Renal pelvis (tissue), 4 donors: ENCODE measurements around the gene ST3GAL6. TPM values are rescaled to one million over a fixed set of nuclear protein-coding genes. Genes with fewer than 3 reads are reported as not detected.

Experiments used
- DNase-seq: peaks from one replicate; pipeline ENCODE4 v3.0.0-alpha.2; 2013
- polyA plus RNA-seq, 3 donors: library from polyadenylated mRNA; unstranded; fragments of 120-200 nt; gene quantifications; one replicate each; pipeline ENCODE4 v1.2.1, GENCODE V29; 2013; ENCODE audit not compliant: insufficient read length in 3 of 3

Gene ST3GAL6
- polyA plus RNA-seq, 3 donors = 50.6 to 81.7 (median 81.5) TPM

- no peak for DNase-seq
These were observed 76.7 kb downstream of the ST3GAL6 start for GRCh38 chr3:98839846-98840245.

- no peak for DNase-seq
These were observed 80.3 kb downstream of the ST3GAL6 start for GRCh38 chr3:98843266-98843959.

Other genes starting within 250 kb of the ST3GAL6 start
- gene CLDND1, start 240.4 kb upstream of the ST3GAL6 start, polyA plus RNA-seq = 100 to 1,000 TPM; 144 to 163 (median 148) TPM
- not detected for gene GPR15, start 231.4 kb upstream of the ST3GAL6 start, polyA plus RNA-seq
- 10 to 100 TPM; 21.4 to 23.9 (median 23.3) TPM for gene CPOX, start 169.7 kb upstream of the ST3GAL6 start, polyA plus RNA-seq
- gene DCBLD2, start 138.4 kb downstream of the ST3GAL6 start, polyA plus RNA-seq = 10 to 100 TPM; 44.1 to 65.5 (median 60.1) TPM